NCI-H2107 treated with DMSO at 0.1 percent for 48 hours (cell line): ENCODE data around the gene BCAT1.
"Not testable (repeated sequence)": the region's sequence is repeated elsewhere in the genome, so short reads cannot be mapped to it uniquely, and the experiment has no call there.

Experiments
- DNase-seq: peaks from one replicate; lab custom pipeline; 2025; ENCODE audit not compliant: unreplicated experiment; lab: John Stamatoyannopoulos, UW

The BCAT1 gene

GRCh38 chr12:24960222-24960855 is 11.4 kb upstream of the BCAT1 start:
- no peak for DNase-seq

GRCh38 chr12:24956351-24956750 is 7.5 kb upstream of the BCAT1 start:
- DNase-seq = not testable (repeated sequence)

- no peak for DNase-seq
Measured at GRCh38 chr12:24955853-24956252, 7.0 kb upstream of the BCAT1 start.

- DNase-seq = no peak
Measured at GRCh38 chr12:24955389-24955788, 6.5 kb upstream of the BCAT1 start.

- DNase-seq = no peak
Measured at GRCh38 chr12:24954261-24954660, 5.4 kb upstream of the BCAT1 start.

- no peak for DNase-seq
Measured at GRCh38 chr12:24952389-24952788, 3.5 kb upstream of the BCAT1 start.

GRCh38 chr12:24950231-24950834 is 1.4 kb upstream of the BCAT1 start:
- no peak for DNase-seq

- DNase-seq = no peak
Measured at GRCh38 chr12:24948420-24948756, 513 bp downstream of the BCAT1 start.

- DNase-seq = no peak
Measured at GRCh38 chr12:24947541-24948419, 1.1 kb downstream of the BCAT1 start.

GRCh38 chr12:24945845-24946244 is 3.1 kb downstream of the BCAT1 start:
- DNase-seq = no peak

- DNase-seq = no peak
Measured at GRCh38 chr12:24945039-24945438, 3.9 kb downstream of the BCAT1 start.

- no peak for DNase-seq
Measured at GRCh38 chr12:24944601-24944975, 4.3 kb downstream of the BCAT1 start.

GRCh38 chr12:24943947-24944600 is 4.8 kb downstream of the BCAT1 start:
- no peak for DNase-seq

GRCh38 chr12:24940157-24940556 is 8.7 kb downstream of the BCAT1 start:
- DNase-seq = no peak

GRCh38 chr12:24939551-24939950 is 9.3 kb downstream of the BCAT1 start:
- not testable (repeated sequence) for DNase-seq

- no peak for DNase-seq
Measured at GRCh38 chr12:24938341-24938740, 10.6 kb downstream of the BCAT1 start.

GRCh38 chr12:24937553-24938244 is 11.2 kb downstream of the BCAT1 start:
- no peak for DNase-seq

- no peak for DNase-seq
Measured at GRCh38 chr12:24933694-24934407, 15.1 kb downstream of the BCAT1 start.

GRCh38 chr12:24931666-24932405 is 17.1 kb downstream of the BCAT1 start:
- DNase-seq = no peak

GRCh38 chr12:24929953-24930352 is 18.9 kb downstream of the BCAT1 start:
- no peak for DNase-seq
